Superior temporal gyrus (tissue), 1 donor: Measurements from ENCODE around the gene HMBS.
A peak's percentile ranks its signal among the peaks of the same experiment; 100 is the strongest.
"Not testable (repeated sequence)": the region's sequence is repeated elsewhere in the genome, so short reads cannot be mapped to it uniquely, and the experiment has no call there.

Experiments
- DNase-seq: peaks from one replicate; pipeline ENCODE4 v3.0.0-alpha.2; 2016; ENCODE audit errors: extremely low spot score

Gene HMBS

DNA sequence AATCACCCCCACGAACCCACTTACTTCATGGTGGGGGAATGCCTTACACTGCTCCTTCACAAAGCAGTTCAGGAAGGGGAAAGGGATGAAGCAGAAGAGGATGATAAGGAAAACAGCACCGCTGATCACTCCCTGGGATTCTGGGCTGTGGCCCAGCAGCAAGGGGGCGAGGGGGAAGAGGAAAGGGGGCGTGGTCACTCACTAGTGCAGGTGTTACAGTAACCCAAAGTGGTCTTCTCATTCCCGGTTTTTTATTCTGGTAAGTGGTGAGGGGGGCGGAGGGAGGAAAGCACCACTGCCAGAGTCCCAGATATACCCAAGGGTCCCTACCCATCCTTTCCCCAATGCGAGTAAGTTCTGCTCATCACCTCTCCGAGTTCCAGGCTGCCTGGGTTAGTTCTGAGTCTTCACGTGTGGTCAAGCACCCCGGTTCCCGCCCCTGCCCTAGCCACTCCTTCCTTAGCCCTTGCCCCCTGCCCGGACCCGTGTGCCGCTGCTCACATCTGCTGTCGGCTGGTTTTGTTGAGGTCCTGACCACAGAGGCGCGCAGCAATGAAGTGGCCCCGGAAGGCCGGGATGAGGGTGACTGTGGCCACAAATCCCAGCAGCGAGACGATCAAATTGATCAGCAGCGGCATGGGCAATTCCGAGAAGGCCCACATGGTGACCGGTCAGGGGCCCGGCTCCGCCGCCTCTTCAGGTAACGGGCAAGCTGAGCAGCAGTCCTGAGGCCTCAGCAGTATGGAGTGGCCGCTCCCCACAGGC is 16.5 kb downstream of the HMBS start:
- DNase-seq = no peak

DNA sequence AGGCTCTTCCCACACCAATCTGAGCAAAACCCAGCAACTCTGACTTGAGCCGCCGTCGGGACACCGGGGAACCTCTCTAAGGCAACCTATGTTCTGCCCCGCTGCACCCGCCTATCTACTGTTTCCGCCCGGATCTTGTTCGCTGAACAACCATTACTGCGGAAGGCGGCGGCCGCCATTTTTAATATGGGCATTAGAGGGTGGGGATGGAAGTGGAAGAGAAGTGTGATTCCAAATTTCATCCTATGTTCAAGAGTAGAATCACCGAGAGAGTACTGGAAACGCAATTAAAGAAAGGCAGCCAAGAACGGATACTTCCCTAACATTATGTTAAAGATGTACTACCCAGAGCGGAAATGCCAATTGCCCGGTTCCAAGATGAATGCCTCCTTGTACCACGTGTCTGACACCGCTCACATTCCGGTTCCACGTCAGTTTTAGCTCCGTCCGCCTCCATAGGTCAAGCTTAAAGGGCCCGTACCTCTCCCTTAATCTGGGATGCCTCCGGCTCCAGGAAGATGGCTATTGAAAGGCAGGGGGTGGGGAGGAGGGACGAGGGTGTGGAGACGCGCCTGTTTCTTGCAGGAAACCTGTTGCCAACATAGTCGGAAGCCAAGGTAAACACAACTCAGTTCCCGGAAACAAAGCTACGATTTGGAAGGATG is 17.2 kb downstream of the HMBS start, which contains the start of gene DPAGT1:
DPAGT1 (minus strand) TSS at position 95 of the 665 bp plus-strand sequence. CDS start 198 bp downstream, outside the sequence.
- peak; percentile 98 for DNase-seq

DNA sequence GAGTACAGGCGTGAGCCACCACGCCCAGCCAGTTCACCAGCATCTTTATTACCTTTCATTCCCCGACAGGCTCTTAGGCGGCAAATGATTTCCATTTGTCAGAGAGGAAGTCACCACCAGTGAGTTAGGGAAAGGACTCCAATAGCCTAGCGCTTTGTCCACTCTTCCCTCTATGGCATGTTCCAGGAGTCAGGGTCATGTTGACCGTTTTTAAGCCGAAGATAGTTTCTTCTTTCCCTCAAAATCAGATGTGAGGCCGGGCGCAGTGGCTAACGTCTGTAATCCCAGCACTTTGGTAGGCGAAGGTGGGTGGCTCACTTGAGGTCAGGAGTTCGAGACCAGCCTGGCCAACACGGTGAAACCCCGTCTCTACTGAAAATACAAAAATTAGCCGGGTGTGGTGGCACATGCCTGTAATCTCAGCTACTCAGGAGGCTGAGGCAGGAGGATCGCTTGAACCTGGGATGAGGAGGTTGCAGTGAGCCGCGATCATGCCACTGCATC is 18.5 kb downstream of the HMBS start:
- DNase-seq = not testable (repeated sequence)

DNA sequence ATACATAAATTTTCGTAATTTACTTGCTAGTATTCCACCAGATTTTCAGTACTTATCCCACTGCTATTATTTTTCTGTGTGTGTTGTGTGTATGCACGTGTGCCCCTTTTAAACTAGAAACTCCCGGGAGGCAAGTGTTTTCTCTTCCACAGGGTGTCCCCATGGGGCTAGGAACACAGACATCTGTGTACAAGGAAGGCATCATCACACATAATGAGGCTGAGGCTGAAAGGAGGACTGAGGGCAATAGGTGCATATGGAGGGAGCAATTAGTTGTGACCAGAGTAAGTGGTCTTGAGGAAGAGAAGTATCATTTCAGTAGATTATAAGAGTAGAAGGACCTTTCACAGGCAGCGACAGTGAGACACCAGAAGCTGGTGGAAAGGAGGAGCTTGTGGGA is 19.1 kb downstream of the HMBS start:
- DNase-seq = peak; percentile 31

DNA sequence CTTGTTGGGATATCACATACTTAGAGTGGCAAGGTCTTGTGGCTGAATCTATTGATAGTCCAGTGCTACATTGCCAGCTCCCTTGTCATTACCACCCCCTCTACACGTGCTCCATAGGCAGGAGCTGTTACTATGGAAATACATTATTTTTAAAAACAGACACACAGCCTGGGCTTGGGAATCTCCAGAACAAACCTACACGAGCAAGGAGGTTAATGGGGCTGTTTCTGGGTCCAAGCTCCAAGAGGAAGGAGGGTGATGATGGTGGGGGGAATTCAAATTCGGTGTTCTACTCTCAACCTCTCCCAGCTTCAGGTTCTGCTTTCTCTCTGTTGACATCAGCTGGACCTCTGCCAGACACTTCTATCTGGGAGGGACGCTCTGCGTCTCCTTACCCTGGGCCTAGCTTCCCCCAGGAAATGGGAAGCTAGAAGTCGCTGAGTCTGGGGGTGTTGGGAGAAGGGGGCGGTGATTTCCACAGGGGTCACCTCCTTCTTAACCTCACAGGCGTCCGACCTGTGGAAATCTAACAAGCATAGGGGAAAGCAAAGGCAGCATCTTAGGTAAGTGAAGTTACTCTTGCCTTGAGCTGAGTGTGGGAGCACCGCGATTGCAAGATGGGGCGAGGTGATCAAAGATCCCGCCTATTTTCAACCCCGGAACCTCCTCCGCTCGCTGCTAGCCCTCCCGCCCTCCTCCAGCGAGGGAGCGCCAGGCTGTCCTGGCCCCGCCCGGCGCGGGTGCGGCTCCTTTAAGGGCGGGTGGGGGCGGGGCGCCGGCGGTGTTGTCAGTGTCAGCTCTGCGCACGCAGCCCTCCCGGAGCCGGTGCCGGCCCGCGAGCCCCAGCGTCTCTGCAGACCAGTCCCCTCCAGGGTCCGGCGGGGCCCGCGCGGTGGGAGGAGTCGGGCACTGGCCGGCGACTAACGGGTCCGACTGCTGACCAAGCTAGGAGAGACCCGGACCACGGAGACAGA is 22.2 kb downstream of the HMBS start, which contains the start of gene C2CD2L:
C2CD2L (plus strand) TSS at position 781 of the 974 bp plus-strand sequence. CDS start 398 bp downstream, outside the sequence.
- DNase-seq = peak; percentile 84

DNA sequence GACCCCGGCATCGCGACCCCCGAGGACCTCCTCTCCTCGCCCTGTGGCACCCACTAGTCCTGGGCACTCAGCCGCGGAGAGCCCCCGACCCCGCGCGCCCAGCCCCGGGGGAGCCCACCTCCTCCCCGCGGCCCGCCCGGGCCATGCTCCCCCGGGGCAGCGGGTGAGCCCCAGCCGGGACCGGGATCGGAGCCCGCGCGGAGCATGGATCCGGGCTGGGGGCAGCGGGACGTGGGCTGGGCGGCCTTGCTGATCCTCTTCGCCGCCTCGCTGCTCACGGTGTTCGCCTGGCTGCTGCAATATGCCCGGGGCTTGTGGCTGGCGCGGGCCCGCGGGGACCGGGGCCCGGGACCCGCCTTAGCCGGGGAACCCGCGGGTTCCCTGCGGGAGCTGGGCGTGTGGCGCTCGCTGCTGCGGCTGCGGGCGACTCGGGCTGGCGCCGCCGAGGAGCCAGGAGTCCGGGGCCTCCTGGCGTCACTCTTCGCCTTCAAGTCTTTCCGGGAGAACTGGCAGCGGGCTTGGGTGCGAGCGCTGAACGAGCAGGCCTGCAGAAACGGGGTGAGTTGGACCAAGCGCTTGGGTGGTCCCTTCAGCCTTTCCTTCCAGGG is 23.0 kb downstream of the HMBS start:
- no peak for DNase-seq

DNA sequence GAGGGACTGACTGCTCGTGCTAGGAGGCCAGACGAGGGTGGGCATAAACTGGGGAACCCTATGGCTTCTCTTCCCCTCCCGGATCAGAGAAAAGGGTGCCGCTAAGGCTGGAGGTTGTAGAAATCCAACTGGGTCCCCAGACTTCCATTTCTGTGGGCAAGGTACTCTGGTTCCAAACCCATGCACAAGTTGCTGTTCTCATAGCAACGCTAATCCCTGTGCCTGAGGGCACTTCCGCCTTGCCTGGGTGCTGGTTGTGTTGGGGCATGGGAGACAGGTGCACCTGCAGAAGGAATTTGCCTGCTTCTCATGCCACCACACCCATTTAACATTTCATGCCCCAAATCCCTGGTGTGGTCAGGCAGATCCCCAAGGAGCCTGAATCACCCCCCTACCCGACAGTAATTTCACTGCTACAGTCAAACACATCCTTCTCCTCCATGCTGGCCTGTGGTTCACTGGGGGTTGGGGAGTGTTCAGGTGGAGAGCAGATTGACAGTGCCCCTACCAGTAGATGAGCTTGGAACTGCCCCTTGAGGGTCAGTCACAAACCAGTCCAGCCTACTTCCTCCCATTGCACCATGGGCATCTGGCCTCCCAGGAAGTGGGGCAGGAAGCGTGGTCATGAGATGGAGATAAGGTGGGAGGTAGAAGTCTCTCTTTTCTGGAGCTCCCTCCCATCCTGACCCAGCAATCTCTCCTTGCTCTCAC is 23.6 kb downstream of the HMBS start:
- no peak for DNase-seq

DNA sequence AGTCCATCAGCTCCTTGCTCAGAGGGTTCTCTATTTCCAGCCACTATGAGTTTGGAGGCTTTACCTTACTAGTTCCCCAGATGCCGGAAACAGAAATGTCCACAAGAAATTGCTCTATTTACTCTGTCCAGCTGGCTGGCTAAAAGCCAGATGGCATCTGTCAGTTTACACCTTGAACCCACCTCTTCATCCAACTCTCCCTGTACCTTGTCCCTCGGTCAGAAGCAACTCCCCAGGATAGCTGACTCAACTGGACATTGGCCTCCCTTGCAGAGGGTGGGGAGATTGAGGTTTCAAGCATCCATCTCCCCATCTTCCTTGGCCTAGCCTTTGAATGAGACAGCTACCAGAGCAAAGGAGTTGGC is 24.2 kb downstream of the HMBS start:
- DNase-seq = no peak

DNA sequence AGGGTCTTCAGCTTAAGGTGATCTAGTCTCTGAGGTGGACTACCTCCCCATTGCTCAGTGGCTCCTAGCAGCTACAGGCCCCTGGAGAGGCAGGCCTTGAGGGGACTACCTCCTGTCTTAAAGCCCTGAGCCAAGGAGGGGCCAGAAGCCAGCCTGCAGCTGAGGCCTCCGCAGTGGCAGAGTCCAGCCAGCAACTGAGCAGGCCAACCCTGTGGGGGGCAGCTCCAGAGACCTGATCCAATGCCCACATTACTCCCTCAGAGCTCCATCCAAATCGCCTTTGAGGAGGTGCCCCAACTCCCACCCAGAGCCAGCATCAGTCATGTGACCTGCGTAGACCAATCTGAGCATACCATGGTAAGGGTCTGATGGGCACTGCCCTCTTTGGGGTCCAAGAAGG is 25.2 kb downstream of the HMBS start:
- no peak for DNase-seq

DNA sequence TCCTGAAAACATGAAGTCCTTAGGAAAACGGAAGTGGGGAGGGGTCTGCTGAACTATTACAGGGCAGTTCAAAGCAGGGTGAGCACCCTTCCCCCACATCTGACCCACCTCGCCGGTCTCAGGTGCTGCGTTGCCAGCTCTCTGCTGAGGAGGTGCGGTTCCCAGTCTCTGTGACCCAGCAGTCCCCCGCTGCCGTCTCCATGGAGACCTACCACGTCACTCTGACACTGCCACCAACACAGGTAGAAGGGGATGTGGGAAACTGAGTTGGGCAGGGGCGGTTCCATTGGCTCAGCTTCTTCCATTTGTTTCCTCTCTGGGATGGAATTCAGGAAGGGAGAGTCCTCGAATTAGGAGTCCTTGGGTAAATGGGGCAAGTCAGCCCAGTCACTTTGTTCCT is 25.8 kb downstream of the HMBS start:
- DNase-seq = no peak

DNA sequence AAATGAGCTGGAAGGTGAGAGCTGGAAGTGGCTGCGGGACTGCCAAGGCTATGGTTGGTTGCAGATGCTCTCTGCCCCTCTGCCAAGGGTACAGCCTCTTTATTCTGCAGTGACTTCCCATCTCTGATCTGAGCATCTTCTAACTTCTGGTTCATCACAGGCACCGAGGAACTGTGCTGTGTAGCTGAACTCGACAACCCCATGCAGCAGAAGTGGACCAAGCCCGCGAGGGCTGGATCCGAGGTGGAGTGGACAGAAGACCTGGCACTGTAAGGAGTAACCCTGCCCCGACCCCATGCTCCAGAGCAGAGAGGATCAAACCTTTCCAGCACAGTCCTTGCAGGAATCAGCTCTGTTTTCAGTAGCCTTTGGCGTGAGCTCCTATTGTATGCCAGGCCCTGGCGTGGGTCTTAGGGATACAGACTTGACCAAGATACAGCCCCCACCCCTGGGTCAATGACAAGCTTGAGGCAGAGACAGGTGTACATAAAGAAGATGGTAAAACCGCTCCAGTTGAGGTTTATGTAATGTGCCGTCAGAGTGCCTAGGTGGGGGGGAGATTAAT is 26.8 kb downstream of the HMBS start:
- no peak for DNase-seq

DNA sequence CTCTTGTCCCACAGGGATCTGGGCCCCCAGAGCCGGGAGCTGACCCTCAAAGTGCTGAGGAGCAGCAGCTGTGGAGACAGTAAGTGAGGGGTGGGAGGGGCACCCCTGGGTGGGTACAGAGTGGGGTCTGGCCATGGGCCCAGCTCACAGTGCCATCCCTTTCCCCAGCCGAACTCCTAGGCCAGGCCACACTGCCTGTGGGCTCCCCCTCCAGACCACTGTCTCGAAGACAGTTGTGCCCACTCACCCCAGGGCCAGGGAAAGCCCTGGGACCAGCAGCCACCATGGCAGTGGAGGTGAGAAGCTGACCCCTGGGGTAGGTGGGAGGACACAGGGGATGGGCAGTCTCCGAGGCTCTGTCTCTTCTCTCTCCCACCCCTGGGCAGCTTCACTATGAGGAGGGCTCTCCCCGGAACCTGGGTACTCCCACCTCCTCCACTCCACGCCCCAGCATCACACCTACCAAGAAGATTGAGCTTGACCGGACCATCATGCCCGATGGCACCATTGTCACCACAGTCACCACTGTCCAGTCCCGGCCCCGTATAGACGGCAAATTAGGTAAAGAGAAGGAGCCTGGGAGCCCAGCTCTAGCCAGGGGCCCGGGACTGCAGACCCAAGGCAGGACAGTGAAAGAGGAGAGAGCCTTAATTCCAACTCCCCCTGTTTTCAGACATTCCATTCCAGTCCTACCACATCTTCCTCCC is 27.8 kb downstream of the HMBS start:
- DNase-seq = no peak

DNA sequence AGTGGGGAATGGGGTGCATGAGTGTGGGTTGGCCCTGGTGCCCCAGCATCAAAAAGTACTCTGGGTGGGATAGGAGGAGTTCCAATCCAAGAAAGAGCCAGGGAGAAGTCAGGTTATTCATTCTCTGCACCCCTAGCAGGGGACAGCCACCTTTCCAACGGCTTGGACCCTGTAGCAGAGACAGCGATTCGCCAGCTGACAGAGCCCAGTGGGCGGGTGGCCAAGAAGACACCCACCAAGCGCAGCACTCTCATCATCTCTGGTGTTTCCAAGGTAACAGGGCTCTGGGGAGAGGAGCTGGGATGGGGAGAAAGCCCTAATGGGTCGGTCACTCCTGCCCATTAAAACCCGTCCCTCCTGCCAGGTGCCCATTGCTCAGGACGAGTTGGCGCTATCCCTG is 29.0 kb downstream of the HMBS start:
- DNase-seq = no peak

DNA sequence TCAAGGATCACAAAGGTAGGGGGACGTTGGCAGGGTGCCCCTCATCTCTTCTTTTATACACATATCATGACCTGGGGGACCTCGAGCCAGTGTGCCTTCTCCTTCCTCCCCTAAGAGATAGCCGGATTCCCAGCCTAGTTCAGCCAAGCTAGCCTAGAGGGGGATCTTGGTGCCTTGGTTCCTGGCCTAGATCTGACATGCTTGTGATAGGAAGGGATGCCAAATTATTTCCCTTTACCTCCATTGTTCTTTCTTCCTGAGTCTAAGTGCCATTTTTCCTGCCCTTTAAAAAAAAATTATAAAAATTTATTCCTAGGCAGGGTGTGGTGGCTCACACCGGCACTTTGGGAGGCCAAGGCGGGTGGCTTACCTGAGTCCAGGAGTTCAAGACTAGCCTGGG is 29.7 kb downstream of the HMBS start:
- DNase-seq = no peak

DNA sequence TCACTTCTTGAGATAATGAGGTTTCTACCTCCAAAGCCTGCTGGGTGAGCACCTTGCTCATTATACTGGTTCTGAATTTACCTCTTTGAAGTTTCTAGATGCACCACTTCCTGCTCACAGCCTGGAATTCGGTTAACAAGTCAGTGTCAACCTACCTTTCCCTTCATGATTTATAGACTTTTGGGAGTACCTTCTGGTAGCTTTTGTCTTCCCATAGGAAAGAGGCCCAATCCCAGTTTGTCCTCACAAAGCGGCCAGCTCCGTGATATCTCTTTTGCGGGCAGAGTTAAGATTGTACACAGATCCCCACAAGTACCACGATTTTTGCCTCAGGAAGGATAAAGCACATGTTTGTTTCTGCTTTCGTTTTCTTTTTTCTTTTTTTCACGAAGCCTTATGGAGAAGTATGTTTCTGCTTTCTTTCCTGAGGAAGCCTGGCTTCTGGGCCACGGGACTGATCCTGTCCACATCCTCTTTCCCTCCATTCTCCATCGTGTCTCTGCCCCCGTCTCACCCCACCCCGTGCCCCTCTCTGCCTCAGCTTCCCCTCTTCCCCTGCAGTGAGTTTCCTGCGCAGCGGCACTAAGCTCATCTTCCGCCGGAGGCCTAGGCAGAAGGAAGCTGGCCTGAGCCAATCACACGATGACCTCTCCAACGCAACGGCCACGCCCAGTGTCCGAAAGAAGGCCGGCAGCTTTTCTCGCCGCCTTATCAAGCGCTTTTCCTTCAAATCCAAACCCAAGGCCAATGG is 31.0 kb downstream of the HMBS start:
- no peak for DNase-seq

DNA sequence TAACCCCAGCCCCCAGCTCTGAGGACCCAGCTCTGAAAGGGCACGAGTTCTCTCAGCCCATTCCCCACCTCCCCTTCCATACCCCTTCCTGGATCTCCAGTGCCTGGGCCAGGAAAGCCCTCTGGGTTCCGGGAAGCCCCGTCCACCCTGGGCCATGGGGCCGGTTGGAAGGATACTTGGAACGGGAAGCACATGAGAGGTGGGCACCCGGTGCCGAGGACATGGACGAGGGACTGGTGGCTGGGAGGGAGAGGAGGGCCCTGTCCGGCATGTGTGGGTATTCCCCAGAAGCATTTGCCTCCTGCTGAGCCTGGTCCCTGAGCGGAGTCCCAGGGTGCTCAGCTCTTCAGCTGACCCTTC is 31.5 kb downstream of the HMBS start:
- no peak for DNase-seq

DNA sequence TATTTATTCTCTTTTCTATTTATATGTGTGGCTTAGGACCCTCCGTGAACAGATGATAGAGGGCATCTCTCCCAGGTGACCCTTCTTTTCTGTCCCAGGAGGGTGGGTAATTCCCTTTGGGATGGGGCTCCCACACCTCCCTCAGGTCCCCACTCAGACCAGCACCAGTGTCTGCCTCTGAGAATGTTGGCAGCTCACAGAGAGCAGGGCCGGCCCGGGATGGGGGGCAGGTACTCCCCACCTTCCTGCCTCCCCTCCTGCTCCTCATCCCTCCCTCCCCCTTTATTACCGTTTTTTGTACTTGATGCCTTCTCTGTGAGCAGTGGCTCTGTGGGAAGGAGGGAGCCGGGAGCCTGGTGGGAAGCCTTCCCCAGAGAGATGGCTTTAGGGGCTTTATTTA is 31.9 kb downstream of the HMBS start:
- DNase-seq = no peak

DNA sequence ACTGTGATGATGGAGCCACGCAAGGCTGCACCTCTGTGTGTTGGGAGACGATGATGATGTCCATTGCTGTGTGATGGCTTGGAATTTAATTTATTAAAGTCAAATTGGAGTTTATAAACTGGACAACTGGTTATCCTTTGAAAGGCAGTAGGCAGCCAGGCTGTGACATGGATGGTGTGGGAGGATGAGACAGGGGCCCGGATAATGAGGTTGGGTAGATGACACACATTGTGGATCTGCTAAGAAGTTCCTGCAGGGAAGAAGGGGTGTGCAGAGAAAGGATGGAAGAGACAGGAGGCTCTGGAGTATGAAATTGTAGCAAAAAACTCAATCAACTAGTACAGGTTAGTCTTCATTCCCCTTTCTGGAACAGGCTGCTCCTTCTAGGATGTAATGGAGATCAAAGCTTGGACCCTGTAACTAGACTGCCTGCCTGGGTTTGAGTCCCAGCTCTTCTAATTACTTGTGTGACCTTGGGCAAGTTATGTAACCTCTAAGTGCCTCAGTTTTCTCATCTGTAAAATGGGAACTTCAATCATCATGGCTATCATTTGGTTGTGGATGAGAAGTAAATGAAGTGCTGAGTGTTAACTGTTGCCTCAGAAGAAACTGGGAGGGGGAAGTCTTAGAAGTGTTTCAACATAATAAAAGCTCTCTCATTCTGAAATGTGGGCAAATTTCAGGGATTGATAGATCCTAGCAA is 32.5 kb downstream of the HMBS start:
- DNase-seq = no peak

DNA sequence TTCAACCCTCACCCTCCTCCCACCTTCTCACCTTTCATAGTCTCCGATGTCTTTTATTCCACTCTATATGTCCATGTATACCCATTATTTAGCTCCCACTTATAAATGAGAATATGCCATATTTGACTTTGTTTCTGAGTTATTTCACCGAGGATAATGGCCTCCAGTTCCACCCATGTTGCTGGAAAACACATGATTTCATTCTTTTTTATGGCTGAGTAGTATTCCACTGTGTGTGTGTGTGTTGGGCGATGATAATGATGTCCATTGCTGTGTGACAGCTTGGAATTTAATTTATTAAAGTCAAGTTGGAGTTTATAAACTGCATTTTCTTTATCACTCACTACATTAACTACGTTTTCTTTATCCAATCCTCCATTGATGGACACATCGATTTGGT is 33.5 kb downstream of the HMBS start:
- DNase-seq = no peak
